ENCODE measurements around the gene FBXL17.

DNA sequence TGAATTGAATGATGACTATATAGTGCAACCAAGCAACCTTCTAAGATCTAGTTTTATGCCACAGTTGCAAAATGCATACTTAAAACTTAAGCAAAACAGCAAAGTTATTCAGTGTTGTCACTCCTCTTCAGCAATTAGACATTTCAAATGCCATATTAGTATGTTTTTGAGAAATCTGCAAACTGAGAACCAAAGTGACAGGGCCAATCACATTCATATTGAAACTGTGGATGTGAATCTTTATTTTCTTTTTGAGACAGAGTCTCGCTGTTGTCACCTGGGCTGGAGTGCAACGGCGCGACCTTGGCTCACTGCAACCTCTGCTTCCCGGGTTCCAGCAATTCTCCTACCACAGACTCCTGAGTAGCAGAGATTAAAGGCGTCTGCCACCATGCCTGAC, 461.9 kb downstream of the FBXL17 start:
- TF ChIP-seq, protein P1, sequence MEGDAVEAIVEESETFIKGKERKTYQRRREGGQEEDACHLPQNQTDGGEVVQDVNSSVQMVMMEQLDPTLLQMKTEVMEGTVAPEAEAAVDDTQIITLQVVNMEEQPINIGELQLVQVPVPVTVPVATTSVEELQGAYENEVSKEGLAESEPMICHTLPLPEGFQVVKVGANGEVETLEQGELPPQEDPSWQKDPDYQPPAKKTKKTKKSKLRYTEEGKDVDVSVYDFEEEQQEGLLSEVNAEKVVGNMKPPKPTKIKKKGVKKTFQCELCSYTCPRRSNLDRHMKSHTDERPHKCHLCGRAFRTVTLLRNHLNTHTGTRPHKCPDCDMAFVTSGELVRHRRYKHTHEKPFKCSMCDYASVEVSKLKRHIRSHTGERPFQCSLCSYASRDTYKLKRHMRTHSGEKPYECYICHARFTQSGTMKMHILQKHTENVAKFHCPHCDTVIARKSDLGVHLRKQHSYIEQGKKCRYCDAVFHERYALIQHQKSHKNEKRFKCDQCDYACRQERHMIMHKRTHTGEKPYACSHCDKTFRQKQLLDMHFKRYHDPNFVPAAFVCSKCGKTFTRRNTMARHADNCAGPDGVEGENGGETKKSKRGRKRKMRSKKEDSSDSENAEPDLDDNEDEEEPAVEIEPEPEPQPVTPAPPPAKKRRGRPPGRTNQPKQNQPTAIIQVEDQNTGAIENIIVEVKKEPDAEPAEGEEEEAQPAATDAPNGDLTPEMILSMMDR (IDR thresholded peaks at IDR 0.05), result no peak
- no peak for TF ChIP-seq POLR2A (IDR thresholded peaks at IDR 0.05)

All from Peyer's patch (tissue), 4 donors.